Skeletal muscle tissue (tissue), 4 donors: Measurements from ENCODE around the gene NME3. TPM values are rescaled to one million over a fixed set of nuclear protein-coding genes. Genes with fewer than 3 reads are reported as not detected.

ENCODE experiments used
- H3K27ac ChIP-seq: one replicate; pipeline ENCODE4 v1.7.0; 2013; ENCODE audit warnings: mild to moderate bottlenecking, low read depth, low read length, inconsistent platforms
- H3K27me3 ChIP-seq, 3 donors: one replicate each; pipeline ENCODE4 v1.7.0; 2013; ENCODE audit warnings: low read length in 3 of 3; ENCODE audit not compliant: control insufficient read depth in 3 of 3, insufficient read depth in 3 of 3
- H3K36me3 ChIP-seq, 3 donors: one replicate each; pipeline ENCODE4 v1.7.0; 2013; ENCODE audit warnings: low read length in 3 of 3; ENCODE audit not compliant: control insufficient read depth in 3 of 3, insufficient read depth in 3 of 3
- H3K4me1 ChIP-seq, 3 donors: one replicate each; pipeline ENCODE4 v1.7.0; 2013; ENCODE audit warnings: low read length in 3 of 3, mild to moderate bottlenecking in 3 of 3; ENCODE audit not compliant: control insufficient read depth in 3 of 3, insufficient read depth in 3 of 3
- H3K4me3 ChIP-seq, 3 donors: one replicate each; pipeline ENCODE4 v1.7.0; 2013; ENCODE audit warnings: low read length in 3 of 3
- H3K9ac ChIP-seq, 3 donors: one replicate each; pipeline ENCODE4 v1.7.0; 2013; ENCODE audit warnings: low read length in 3 of 3, mild to moderate bottlenecking in 3 of 3, moderate library complexity in 2 of 3, low read depth in 1 of 3
- H3K9me3 ChIP-seq, 3 donors: one replicate each; pipeline ENCODE4 v1.7.0; 2013; ENCODE audit warnings: low read length in 3 of 3; ENCODE audit not compliant: control insufficient read depth in 3 of 3
- total RNA-seq: library from RNA; depleted of rRNA; stranded (reverse); fragments of >200 nt; gene quantifications from one replicate; pipeline ENCODE4 v1.2.3, GENCODE V29; 2014
- donor health status: Osteomylitis.

Gene NME3
- total RNA-seq, 1 donor from 2014 or later, result 20.4 TPM

DNA sequence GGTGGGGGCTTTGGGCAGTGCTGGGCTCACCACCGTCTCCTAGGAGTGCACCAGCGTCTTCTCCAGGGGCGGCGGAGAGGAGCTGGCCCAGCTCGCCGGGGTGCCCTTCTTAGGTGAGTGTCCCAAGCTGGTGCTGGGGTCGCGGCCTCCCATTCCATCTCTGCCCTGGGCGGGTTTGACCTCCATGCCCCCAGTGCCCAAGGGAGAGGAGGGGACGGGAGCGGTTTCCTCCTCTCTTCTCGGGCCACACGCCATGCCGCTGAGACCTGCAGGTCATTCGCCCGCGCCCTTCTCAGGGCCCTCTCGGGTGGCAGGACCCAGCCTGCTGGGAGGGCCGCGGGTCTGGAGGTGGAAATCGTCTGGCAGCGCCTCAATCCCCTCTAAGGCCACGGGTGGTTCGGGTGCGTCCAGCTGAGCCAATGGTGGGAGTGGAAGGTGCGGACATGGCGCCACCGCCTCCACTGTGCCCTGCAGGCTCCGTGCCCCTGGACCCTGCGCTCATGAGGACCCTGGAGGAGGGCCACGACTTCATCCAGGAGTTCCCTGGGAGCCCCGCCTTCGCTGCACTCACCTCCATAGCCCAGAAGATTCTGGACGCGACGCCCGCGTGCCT, 16.9 kb upstream of the NME3 start:
- Histone ChIP-seq H3K9ac (no peak overlapping the region), H3K36me3 (peaks cover 20 to 36% (median 23%) of the 10 kb centered on the region in 3 donors), H3K27ac (no peak overlapping the region), H3K27me3 (no peaks in the 10 kb centered on the region), H3K4me3 (no peak overlapping the region), H3K9me3 (no peaks in the 10 kb centered on the region), H3K4me1 (peaks cover 13 to 27% (median 18%) of the 10 kb centered on the region in 3 donors)

DNA sequence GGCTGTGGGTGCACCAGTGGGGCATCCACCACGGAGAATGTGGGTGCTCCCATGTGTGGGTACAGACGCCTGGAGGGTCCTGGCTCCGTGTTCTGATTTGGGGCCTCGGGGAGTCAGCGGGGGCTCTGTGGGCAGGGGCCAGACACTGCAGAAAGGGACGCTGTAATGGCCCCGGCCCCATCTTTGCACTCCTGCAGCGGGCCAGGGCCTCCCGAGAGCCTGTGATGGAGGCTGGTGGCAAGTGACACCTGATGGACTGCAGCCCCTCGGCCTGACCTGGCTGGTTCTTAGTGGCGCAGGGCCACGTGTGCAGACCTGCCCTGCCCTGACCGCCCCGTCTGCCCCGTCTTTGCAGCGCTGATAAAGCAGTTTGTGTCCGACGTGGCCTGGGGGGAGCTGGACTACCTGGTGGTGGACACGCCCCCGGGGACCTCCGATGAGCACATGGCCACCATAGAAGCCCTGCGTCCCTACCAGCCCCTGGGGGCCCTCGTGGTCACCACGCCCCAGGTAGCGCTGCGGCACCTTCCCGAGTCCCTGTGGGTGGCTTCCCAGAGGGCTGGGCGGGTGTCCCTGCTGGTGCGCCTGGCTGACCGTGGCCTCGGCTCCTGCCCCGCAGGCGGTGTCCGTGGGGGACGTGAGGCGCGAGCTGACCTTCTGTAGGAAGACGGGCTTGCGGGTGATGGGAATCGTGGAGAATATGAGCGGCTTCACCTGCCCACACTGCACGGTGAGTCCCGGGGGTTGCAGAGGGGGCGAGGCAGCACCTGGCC, 16.2 kb upstream of the NME3 start:
- peaks cover 20 to 35% (median 23%) of the 10 kb centered on the region in 3 donors for H3K36me3 ChIP-seq
- no peaks in the 10 kb centered on the region for H3K9me3 ChIP-seq
- H3K27me3 ChIP-seq, result no peaks in the 10 kb centered on the region
- peaks cover 13 to 27% (median 18%) of the 10 kb centered on the region in 3 donors for H3K4me1 ChIP-seq
- H3K9ac ChIP-seq, result no peak overlapping the region
- H3K4me3 ChIP-seq, result no peak overlapping the region
- no peak overlapping the region for H3K27ac ChIP-seq

DNA sequence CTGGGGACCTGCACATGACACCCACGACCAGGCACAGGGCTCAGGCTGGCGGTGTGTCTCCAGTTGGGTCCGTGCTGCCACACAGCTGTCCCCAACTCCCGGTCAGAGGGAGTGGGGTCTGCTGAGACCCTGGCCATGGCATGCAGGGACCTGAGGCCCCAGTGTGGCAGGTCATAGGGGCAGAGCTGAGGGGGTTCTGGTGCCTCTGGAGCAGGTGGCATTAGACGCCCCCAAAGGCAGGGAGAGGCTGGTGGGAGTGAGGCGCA, 15.6 kb upstream of the NME3 start:
- no peaks in the 10 kb centered on the region for H3K9me3 ChIP-seq
- peaks cover 20 to 34% (median 23%) of the 10 kb centered on the region in 3 donors for H3K36me3 ChIP-seq
- H3K27ac ChIP-seq, result no peak overlapping the region
- peaks cover 13 to 27% (median 18%) of the 10 kb centered on the region in 3 donors for H3K4me1 ChIP-seq
- H3K4me3 ChIP-seq, result no peak overlapping the region
- H3K9ac ChIP-seq, result no peak overlapping the region
- no peaks in the 10 kb centered on the region for H3K27me3 ChIP-seq

DNA sequence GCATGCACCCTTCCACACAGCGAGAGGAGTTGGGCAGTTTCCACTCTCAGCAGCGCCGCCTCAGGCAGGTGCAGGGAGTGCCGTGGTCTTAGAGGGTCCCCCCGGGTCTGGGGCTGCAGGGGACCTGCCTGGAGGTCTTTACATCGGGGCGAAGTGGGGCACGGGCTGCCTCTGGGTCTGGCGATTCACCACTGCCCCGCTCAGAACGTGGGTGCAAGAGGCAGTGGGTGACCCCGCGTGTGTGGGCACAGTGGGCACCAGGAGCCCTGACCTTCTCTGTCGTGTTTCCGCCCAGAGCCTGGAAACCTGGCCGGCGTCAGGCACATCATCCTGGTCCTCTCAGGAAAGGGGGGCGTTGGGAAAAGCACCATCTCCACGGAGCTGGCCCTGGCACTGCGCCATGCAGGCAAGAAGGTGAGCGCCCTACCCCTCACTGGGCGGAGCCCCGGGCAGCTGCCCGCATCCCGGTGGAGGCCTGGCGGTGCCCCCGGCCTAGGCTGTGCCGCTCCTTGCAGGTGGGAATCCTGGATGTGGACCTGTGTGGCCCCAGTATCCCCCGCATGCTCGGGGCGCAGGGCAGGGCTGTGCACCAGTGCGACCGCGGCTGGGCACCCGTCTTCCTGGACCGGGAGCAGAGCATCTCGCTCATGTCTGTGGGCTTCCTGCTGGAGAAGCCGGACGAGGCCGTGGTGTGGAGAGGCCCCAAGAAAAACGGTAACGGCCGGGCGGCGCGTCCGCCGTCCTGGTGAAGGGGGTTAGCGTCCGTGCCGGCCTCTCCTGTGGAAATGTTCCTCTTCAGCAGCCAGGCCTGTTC, 15.1 kb upstream of the NME3 start:
- peaks cover 18 to 32% (median 21%) of the 10 kb centered on the region in 3 donors for H3K4me1 ChIP-seq
- no peak overlapping the region for H3K4me3 ChIP-seq
- H3K9ac ChIP-seq, result no peak overlapping the region
- H3K9me3 ChIP-seq, result no peaks in the 10 kb centered on the region
- peaks cover 20 to 34% (median 23%) of the 10 kb centered on the region in 3 donors for H3K36me3 ChIP-seq
- no peak overlapping the region for H3K27ac ChIP-seq
- H3K27me3 ChIP-seq, result no peaks in the 10 kb centered on the region

DNA sequence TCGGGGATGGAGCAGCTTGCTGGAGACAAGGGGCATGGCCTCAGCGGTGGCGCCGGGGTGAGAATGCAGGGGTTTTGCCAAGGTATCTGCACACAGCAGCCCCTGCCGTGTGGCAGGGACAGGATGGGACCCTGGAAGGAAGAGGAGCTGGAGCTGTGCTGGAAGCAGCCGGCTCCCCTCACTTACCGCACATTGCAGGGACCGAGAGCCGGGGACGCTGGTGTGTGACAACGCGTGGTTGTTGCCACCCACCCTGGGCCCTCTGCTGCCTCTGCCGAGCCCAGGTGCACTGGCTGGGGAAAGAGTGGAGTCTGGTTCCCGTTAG, 14.5 kb upstream of the NME3 start:
- Histone ChIP-seq H3K27me3 (no peaks in the 10 kb centered on the region), H3K36me3 (peaks cover 20 to 37% (median 27%) of the 10 kb centered on the region in 3 donors), H3K9ac (no peak overlapping the region), H3K27ac (no peak overlapping the region), H3K9me3 (no peaks in the 10 kb centered on the region), H3K4me3 (no peak overlapping the region), H3K4me1 (peaks cover 24 to 38% (median 28%) of the 10 kb centered on the region in 3 donors)

DNA sequence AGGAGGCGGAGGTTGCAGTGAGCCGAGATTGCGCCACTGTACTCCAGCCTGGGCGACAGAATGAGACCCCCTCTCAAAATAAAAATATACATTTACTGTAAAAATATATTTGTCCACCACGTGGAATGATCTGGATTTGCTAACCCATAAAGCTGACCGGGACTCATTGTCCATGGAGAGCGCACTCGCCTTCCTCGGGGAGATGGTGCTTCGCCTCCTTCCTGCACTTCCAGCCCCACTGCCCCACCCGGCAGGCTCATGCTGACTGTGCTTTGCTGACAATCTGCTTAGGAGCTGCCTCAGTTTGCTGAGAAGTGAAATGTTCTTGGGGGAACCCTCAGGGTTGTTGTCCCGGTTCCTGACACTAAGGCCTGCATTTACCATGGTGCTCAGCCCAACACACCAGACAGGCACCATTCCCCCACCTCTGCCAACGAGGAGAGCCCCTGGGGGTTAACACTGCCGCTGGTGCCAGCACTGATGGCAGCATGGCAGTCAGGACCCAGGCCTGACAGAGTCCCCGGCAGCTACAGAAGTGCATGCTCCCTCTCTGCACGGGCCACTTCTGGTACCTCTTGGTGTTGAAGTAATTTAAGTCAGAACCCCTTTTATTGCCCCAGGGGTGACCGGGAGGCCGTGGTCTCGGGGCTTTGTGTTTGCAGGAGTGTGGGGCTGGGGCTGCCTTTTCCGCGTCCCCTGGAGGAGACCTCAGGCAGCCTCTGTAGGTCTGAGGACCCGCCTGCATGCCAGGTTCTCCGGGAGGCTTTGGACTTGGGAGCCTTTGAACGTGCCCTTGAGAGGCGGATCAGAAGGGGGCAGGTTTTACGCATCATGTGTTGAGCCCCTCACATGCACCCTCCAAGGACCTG, 13.9 kb upstream of the NME3 start:
- no peaks in the 10 kb centered on the region for H3K9me3 ChIP-seq
- H3K9ac ChIP-seq, result peak overlapping the region in 1 of 3 donors; percentile 33
- peaks cover 28 to 44% (median 34%) of the 10 kb centered on the region in 3 donors for H3K4me1 ChIP-seq
- peaks cover 18 to 38% (median 32%) of the 10 kb centered on the region in 3 donors for H3K36me3 ChIP-seq
- H3K27ac ChIP-seq, result no peak overlapping the region
- H3K27me3 ChIP-seq, result no peaks in the 10 kb centered on the region
- no peak overlapping the region for H3K4me3 ChIP-seq

DNA sequence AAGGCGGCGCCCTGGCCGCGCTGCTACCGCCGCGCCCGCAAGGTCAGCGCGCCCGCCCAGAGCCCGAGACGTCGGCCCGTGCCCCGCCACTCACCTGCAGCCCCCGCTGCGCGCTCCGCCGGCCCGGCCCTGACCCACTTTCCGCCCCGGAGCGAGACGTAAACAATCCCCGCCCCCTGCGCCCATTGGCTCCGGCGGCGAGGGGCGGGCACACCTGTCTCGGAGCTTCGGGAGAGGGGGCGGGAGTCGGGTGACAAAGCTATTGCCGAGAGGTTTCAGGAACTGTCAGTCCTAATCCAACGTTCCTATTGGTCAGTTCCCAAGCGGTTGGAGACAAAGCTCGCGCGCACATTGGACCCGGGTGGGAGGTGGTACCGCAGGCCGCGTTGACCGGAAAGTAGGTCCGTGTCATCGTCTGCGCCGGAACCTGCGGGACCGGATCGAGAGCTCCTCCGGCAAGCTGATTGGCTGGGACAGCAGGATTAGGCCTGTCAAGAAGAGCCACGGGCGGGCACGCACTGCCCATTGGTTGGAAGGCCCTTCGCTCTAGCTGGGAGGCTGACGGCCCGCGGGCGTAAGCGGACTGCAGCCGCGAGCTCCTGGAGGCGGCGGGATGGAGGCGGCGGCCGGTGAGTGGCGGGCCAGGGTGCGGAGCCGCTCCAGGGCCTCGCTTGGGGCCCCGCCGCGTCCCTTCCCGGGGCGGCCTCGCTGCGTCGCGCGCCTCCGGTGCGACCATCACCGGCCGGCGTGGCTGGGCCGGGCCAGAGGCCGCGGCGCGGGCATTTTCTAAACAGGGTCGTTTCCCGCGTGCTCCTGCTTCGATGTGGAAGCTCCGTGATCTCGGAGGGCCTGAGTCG, 11.3 kb upstream of the NME3 start, which contains the start of the genes NUBP2 and SPSB3:
Gene NUBP2 (plus strand): TSS at position 553 of the 857 bp plus-strand sequence. CDS start 61 bp downstream, at position 614.
Gene SPSB3 (minus strand): TSS at position 164 of the 857 bp plus-strand sequence. CDS start 1,088 bp downstream, outside the sequence.
- Histone ChIP-seq H3K9ac (peak within 1 kb of the TSS; percentile 82 to 92 (median 90)), H3K36me3 (peaks cover 23 to 42% (median 41%) of the 10 kb centered on the region in 3 donors), H3K9me3 (no peaks in the 10 kb centered on the region), H3K27me3 (no peaks in the 10 kb centered on the region), H3K4me3 (peak within 1 kb of the TSS; percentile 88 to 89 (median 88)), H3K27ac (peak within 1 kb of the TSS; percentile 80), H3K4me1 (peaks cover 32 to 58% (median 42%) of the 10 kb centered on the region in 3 donors)

DNA sequence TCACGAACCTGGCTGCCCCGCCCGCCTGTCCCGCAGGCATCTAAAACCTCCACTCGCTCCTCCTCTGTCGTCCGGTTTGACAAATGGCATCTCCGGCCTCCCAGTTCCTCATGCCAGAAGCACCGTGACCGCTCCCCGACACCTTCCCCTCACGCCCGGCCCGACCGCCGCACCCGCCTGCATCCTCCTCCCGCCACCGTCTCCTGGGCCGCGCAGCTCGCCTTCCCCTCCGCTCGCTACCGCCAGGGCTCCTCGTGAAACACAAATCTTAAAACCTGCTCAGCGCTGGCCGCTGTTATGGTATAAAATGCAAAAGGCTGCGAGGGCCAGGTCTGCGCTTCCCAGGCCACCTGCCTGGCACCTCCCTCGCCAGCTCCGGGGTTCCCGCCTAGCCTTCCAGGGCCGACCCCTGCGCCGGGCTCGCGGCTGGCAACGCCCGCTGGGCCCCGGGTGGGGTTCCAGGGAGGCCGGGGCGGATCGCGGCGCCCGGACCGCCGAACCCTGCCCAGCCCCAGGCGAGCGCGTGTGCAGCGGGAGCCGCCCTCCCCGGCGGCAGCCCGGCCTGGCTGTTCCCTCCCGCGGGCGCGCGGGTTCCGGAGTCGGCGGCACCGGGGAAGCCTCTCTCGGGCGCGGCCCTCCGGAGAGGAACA, 10.5 kb upstream of the NME3 start:
- H3K27ac ChIP-seq, result peak overlapping the region; percentile 80

More for the DNA sequence above, 10.5 kb upstream of the NME3 start:
- Histone ChIP-seq H3K36me3 (peaks cover 27 to 43% (median 35%) of the 10 kb centered on the region in 3 donors), H3K9me3 (no peaks in the 10 kb centered on the region), H3K4me1 (peaks cover 32 to 58% (median 42%) of the 10 kb centered on the region in 3 donors), H3K4me3 (peak overlapping the region; percentile 87 to 89 (median 87)), H3K27me3 (no peaks in the 10 kb centered on the region), H3K9ac (peak overlapping the region; percentile 82 to 92 (median 82))
